Esophagus squamous epithelium (tissue), 4 donors: ENCODE data around the gene CRYAA.
"Not testable (repeated sequence)": the region's sequence is repeated elsewhere in the genome, so short reads cannot be mapped to it uniquely, and the experiment has no call there.

Experiments
- CTCF ChIP-seq, 6 experiments: fragments of 450-650 bp in 4 of 6; fragments of 200-600 bp in 2 of 6; sonication (generic) in 2 of 6; IDR thresholded peaks; one replicate each; pipeline ENCODE4 v1.5.1; 2016 to 2019; ENCODE audit warnings: antibody characterized with exemption in 6 of 6, mild to moderate bottlenecking in 4 of 6, moderate library complexity in 4 of 6
- POLR2A ChIP-seq, 4 donors: fragments of 450-650 bp; IDR thresholded peaks; one replicate each; pipeline ENCODE4 v1.6.1; 2017; ENCODE audit warnings: antibody characterized with exemption in 4 of 4, mild to moderate bottlenecking in 4 of 4, moderate library complexity in 3 of 4

GRCh38 chr21:43138944-43139343 lies 29.9 kb upstream of the CRYAA start:
- not testable (repeated sequence) for TF ChIP-seq CTCF, POLR2A (IDR thresholded peaks at IDR 0.05)
